Stimulated activated CD8-positive, alpha-beta memory T cell treated with anti-CD3 and anti-CD28 coated beads, Interleukin-7, amount 100 ng/mL, for 4 hours (primary cell): ENCODE measurements around the gene PDE2A.

Experiments
- DNase-seq, 2 donors: peaks; one replicate each; pipeline ENCODE4 v3.0.0-alpha.2; 2020; ENCODE audit warnings: low read depth in 2 of 2

The PDE2A gene

DNA sequence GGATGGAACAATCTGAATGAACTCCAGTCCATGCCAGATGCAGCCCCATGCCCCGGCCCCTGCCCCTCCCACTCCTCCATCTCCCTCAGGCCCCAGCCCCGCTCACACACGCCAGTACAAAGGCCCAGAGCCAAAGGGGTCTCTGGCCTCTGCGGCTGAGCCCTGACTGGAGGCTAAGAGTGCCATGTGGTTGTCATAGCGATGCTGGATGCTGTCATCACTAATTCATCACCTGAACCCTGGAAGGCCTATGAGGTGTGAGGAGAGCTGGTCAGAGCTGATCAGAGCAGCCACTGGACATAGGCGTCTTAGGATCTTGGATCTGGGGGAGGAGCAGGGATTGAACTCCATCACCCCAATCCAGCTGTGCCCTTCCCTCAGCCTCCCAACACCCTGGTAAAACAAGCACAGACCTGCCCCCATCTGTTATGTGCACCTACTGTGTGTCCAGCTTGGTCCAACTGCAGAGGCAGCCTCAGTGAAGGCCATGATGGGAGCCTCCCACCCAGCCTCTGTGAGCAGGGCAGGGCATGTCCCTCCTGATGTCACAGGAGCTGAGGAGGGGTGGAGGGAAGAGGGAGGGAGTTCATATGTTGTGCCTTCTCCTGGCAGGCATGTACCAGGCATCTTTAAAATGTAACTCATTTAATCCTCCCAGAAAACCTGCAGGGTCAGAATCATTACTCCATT, 16.7 kb downstream of the PDE2A start:
- DNase-seq = no peak

DNA sequence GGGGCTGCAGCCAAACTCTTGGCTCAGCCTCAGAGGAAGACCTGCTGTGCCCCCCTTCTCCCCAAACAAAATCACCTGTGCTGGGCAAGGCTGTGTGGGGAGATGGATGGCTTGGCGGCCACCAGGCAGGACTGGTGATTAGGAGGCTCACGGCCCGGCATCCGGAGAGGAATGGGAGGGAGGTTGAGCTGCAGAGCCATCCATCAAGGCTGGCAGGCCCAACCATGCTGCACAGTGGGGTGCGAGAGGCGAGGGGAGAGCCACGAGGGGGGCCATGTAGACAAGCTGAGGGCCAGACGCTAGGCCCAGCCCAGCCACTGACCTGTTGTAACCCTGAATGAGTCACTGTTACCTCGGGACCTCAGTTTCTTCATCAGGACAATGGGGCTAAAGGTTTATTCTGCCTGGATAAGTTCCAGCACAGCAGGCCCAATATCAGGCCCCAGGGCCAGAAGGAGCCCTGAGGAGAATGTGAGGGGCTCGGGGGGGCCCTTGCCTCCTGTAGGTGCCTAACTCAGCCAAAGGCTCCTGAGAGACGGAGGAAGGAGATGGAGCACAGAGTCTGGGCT, 18.2 kb downstream of the PDE2A start:
- no peak for DNase-seq

DNA sequence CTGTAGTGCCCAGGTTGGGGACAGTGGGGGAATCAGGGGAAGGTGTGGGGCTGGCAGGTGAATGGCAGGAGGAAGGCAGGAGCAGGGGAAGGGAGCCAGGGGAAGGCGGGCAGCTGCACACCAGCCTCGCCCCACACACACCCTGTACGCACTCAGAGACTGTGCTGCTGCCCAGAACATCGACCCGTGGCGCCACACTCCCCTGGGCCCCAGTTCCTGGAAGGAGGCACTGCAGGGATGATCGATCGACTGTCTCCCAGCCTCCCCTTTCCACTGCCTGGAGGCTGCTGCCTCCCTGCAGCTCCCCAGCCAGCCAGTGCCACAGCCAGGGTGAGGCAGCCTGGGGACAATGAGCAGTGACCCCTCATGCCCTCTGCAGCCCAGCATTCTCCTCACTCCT, 19.2 kb downstream of the PDE2A start:
- no peak for DNase-seq

DNA sequence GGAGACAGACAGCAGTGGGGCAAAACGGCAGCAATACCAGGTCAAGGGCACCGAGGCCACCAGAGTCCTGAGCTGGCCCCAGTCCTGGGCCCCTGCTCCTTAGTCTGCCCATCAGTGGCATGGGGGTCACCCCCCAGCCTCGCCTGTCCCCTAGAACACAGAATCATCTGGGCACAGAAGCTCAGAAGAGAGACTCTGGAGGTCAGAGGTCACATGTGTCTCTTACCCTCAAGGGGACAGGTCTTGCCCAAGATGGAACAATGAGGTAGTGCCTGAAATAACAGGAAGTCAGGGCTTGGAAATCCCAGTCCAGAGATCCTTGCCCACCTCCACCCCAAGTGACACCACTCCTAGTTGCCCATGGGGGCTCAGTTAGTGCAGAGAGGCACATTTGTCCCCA, 20.6 kb downstream of the PDE2A start:
- no peak for DNase-seq

DNA sequence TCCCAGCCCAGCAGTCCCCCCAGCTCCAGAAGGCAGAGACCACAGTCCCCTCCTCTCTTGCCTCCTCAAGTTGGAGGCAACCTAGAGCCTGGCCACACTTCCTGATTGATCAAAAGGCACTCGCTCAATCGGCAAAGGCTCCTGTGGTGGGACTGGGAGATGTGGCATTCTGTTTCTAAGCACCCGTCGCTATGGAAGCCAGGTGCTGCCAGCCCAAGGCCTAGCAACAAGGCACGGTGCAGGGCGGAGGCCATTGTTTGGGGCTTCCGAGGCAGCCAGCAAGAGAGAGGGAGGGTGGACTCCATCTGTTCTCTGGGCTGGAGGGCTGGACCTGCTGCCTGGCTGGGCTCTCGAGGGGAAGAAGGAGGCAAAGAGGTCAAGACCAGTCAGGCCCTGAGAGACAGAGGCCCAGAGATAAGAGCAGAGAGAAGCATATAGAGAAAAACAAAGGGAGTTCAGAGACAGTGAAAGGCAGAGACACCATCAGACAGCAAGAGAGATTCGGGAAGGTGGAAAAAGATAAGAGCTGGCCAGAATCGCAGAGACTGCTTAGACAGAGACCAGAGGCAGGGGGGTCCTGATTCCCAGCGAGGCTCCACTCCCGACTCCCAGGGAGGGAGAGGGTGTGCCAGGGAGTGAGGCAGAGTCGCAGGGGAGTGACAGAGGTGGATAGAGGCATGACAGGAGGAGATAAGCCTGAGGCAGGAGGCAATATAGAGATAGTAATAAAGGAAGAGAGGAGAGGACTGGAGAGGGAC, 21.2 kb downstream of the PDE2A start:
- DNase-seq = no peak

DNA sequence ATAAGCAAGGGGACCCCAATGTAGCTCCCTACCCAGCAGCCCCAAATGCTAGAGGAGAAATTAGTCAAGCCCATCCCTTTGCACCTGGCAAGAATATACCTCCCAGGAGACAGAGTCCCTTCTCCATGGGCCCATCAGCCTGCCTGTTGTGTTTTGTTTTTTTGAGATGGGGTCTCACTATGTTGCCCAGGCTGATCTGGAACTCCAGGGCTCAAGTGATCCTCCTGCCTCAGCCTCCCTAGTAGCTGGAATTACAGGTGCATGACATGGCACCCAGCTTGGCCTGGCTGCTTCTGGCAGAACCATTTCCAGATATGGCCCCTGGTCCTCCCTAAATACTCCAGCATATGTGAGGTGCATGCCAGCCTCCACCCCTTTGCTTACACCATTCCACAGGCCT, 22.1 kb downstream of the PDE2A start:
- no peak for DNase-seq

DNA sequence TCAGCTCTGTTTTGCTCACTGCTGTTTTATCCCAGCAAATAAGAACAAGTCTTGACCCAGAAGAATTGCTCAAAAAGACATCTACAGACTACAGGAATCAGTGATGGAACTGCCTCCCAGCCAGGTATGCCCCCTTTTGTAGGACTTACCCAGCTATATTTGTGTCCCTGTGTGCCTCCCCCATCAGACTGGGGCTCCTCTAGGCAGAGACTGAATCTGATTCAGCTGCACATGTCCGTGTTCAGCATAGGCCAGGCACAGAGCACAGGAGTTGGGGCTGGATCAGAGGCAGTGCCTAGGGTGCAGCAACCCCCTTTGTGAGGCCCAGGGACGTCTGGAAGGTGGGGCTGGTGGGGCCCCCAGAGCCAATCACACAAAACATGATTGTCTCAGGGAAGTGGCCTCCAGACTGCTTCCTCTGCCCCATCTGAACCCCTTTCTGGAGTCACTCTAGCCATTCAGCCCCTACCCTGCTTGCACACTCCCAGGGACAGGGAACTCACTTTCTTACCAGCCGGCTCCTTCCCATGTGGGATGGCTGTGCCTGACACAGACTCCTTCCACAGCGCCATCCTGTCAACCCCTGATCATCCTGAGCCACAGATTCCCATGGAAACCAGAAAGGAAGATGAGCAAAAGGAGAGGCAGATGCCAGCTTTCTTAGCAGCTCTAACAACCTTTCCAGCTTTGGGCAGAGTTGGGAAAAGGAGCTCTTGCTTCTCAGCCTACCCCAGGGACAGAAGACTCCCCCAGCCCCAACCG, 24.8 kb downstream of the PDE2A start:
- DNase-seq = no peak

DNA sequence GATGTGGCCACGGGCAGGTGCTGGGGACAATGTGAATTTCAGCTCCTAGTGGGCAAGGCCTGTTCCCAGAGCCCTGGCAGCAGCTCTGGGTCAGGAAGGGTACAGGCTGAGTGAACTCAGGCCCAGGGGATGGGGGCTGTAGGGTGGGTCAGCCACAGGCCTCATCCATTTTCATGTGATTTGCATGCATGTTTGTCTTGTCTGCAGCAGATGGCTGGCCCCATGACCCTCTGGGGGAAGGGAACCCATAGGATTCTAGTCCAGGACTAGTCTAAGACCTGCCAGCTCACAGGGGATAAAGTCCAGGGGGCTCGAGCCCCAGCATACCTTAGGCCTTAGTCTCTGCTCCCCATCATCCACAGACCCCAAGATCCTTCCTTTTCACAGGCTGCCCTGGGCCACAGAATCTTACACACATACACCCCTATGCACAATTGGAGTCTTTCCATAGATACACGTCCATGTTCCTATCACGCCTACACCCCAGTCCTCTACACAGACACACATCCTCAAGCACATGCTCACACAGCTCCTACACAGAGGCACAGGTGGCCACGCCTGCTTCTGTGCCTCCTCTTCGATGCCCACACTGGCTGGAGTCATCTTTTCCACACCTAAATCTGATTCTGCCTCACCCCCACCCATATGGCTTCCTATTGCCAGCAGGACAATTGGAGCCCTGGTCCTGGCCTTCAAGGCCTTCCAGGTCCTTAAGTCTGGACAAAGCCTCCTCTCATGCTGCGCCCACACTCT, 25.7 kb downstream of the PDE2A start:
- DNase-seq = no peak

DNA sequence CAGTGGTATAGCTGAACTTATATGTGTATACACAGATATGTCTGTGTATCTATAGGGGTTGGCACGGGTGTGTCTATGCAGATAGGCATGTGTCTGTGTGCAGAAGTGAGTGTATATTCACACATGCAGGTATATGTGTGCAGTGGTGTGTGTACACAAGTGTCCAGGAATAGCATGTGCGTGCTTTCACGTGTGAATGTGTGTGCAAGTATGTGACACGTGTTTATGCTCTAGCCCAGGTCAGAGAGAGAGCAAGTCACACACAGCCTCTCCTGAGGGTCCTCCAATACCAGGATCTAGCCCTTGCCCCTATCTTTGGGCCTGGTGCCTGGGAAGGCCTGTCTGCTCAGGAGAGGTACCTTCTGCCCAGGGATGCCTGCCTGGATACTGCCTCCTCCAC, 26.3 kb downstream of the PDE2A start:
- no peak for DNase-seq

DNA sequence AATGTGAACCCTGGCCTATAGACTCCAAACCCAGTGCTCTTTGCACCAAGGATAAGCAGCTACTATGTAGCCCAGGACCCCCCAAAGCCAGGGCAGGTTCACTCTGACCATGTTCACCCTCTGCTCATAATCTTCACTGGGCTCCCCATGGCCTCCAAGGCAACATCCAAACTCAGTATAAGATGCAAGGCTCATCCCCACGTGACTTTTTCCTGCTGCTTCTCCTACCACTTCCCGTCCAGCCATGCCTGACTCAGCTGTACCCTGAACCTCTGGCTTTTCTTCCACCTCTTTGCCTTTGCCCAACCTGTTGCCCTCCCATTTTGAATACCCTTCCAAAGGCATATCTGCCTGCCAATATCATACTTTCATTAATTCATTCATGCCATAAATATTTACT, 27.8 kb downstream of the PDE2A start:
- DNase-seq = no peak

DNA sequence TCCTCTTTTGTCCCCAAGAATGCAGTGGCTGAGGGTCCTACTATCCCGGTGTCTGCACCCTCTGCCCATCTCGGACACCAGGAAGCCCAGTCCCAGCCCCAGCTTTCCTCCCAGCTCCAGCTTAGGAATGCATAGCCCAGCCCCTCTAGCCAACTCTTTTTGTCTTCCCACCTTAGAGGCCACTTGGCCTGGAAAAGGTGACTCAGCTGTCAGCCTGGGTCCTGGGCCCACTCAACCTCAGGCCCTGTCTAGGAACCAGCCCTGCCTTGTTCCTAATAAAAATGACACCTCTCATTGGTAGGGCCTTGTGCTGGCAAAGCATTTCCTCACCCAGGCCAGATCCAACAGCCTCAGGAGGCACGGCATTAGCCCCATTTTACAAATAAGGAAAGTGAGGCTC, 28.2 kb downstream of the PDE2A start:
- no peak for DNase-seq

DNA sequence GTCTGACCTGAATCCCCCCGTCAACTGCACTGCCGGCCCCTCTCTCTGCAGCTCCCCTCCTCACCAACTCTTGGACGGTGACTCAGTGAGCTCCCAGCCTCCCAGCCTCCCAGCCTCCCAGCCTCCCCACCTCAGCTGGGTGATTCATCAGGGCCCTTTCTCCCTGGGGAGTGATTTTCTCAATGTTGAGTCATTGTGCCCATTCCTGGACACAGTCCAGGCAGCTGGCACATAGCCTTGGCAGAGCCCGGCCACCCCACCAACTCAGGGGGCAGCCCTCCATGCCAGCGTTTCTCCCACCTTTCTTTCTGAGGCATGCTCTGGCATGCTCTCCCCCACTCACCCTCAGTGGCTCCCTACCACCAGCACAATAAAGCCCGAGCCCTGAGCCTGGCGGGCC, 30.7 kb downstream of the PDE2A start:
- DNase-seq = no peak

DNA sequence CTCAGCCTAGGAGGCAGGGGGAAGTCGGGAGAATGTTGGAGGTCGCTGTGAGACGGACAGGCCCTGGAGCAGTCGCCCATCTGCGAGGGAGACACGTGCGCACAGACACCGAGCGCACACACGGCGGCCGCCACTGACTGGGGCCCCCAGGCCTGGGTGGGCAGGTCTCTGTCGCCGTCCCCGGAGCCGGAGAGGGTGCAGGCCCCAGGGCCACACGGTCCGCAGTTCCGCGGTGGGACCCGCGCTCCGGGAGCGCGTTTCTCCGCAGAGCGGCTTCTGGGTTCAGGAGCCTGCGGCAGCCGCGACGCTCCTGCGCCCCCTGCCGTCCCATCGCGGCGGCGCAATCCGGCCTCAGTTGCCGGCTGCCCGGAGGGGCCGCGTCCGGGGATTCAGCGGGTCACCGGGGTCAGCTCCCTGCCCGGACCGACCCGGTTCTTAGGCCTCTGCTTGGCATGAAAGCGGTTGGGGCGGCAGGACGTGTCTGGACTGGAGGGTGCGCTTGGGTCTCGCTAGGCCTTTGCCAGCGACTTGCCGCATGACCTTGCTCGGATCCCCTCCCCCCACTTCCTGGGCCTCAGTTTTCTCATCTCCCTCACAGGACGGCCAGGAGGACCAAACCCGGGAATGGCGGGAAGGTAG, 31.2 kb downstream of the PDE2A start:
- DNase-seq = peak in 1 of 2 donors; percentile 47

DNA sequence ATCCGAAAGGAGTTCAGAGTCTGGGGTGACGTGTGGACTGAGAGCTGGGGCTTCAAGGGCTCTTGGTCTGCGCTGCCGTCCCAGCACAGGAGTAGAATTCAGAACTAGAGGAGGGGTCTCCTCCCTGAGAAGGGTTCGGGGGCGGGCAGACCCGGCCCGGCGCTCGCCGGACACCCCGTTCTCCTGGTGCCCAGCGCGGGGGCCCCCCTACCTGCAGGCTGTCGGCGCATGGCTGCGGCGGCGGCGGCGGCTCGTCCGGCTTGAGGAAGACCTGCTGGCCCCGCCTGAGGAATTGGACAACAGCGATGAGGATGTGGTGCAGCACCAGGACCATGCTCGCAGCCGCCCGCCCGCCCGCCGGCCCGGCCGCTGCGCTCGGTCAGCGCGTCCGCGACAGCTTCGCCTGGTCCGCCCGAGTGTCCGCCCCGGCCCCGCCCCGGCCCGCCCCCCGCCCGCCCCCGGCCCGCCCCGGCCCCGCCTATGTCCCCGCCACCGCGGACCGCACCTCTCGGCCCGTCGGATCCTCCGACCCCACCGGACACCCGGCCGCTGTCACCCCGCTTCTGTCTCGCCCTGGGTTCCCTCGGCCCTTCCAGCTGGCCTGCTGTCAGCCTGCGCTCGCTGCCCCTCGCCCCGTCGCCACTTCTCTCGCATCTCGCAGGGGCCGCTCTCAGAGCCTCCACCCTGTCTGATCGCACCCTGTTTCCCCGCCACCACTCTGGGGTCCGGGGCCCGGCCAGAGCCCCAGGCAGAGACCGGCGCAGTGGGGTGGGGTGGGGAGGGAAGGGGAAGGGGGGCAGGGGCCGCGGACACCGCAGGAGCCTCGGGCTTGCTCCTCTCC, 32.0 kb downstream of the PDE2A start:
- peak in 1 of 2 donors; percentile 3 for DNase-seq

DNA sequence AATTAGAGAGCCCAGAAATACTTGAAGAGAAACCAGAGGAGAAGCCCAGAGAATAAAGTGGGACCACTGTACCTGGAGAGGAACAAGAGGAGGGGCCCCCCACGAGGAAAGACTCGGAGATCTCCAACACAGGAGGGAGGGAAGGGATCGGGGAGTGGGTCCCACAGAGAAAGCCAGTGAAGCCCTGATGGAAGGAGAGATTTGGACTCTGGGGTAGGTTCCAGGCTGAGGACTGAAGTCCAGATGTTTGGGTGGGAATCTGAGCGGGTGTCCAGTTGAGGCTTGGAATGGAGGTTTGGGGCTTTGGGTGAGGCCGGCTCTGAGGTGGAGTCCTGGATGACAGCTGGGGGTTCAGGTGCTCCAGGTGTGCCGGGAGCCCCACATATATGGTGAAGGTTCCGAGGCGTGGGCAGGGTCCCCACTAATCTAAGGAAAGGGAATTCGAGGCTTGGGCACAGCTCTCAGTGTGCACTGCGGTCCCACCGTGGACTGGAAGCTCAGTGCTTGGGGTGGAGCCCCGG, 32.6 kb downstream of the PDE2A start:
- no peak for DNase-seq

DNA sequence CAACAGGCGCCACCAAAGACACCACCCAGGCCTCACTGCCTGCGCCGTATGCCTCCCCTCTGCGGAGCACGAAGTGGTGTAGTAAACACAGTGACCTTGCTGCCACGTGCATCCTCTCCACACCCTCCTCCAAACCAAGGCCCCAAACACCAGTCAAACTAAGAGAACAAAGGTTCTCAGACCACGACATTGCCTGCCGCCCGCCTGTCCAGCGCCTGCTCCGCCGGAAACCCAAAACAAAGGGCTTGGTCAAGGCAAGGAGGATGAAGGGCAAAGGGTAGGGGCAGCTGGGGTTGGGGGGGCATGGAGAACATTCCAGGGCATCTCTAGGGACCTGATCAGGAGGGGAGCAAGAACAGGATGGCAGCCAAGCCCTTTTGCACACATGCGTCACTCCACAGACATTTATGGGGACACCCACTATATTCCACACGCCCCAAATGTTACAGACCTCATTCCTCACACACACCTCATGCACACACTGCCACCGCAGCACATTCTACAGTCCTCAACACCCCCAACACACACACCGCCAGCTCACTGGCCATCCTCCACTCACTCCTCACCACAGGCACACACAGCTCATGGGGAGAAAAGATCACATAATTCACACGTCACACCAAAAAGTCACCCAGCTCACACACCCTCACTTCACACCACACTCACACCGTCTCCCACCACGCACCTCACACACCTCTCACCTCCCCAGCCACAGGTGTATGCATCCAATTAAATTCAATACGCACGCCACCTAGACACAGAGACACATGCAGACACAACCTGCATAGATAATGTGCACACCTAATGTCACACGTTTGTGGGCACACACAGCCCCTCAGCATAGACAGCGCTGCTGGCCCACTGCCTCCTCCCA, 34.5 kb downstream of the PDE2A start:
- DNase-seq = no peak

DNA sequence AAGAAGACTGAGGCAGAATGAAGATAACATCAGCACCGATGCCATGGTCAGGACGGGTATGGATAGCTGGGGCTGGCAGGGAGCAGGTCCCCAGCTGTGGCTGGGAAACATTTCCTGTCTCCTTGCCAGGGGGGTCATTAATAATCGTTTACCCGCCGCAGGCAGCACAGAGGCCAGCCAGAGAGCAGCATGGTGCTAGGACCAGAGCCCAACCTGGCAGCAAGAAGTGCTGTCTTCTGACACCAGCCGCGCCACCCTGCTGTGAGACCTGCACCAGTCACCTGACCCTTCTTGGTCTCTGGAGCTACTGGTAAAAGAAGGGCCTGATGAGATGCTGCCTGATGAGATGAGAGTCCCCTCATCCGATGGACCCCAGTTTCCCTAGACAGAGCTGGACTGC, 36.3 kb downstream of the PDE2A start:
- DNase-seq = no peak

DNA sequence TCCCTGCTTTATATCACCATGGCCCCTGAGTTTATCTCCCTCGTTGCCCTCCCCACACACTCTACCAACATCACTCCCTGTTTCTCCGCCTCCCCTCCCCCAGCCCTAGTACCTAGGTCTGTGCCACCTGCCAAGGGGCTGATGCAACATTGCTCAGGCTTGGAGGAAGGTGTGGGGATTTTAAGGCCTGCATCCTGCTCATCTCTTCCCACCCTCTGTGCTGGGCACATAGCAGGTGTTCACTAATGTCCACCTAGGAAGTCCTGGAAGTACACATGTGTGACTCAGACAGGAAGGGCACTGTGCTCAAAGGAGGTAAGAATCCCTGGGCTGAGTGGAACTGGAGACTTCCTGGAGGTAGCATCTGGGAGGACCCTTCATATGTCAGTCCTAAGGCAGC, 37.0 kb downstream of the PDE2A start:
- no peak for DNase-seq

DNA sequence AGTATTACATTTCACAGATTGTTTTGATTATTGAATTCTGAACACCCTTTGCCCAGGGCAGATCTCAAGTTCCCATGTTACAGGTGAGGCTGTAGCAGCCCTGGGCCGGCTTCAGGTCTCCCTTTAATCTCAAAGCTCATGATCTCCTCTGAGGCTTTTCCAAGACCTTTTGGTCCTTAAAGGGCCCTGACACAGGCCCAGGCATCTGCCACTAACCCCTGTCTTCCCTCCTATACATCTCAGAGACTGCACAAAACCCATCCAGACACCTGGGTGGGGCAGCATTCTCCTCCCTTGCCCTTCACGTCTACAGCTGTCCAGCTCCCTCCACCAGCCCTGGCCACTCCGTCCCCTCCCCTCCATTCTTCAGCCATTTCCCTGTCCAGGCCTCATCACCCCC, 37.8 kb downstream of the PDE2A start:
- no peak for DNase-seq
